Lung (tissue), 12 donors: ENCODE results near the gene MAP2K5. TPM values are rescaled to one million over a fixed set of nuclear protein-coding genes. Genes with fewer than 3 reads are reported as not detected.

Experiments
- ATAC-seq: fragments of 200-7000 bp; cut with Tn5 transposase; one replicate; pipeline ENCODE4 v1.9.1; 2020; ENCODE audit warnings: moderate number of reproducible peaks; ENCODE audit not compliant: insufficient read depth, low FRiP score
- DNase-seq, 3 donors: peaks; one replicate each; pipeline ENCODE4 v3.0.0-alpha.2; 2013 to 2017
- H3K27ac ChIP-seq, 2 donors: one replicate each; pipeline ENCODE4 v1.5.1; 2013; ENCODE audit warnings: mild to moderate bottlenecking in 2 of 2, moderate library complexity in 2 of 2, control low read depth in 1 of 2, inconsistent platforms in 1 of 2, low read depth in 1 of 2, low read length in 1 of 2
- H3K27me3 ChIP-seq, 3 donors: one replicate each; pipeline ENCODE4 v1.5.1; 2013; ENCODE audit warnings: low read length in 2 of 3; ENCODE audit not compliant: control insufficient read depth in 3 of 3, insufficient read depth in 3 of 3
- H3K36me3 ChIP-seq, 4 donors: one replicate each; pipeline ENCODE4 v1.5.1; 2013; ENCODE audit warnings: low read length in 4 of 4, mild to moderate bottlenecking in 1 of 4, moderate library complexity in 1 of 4; ENCODE audit not compliant: control insufficient read depth in 4 of 4, insufficient read depth in 4 of 4
- H3K4me1 ChIP-seq, 5 donors: one replicate each; pipeline ENCODE4 v1.5.1; 2013; ENCODE audit warnings: low read length in 5 of 5, mild to moderate bottlenecking in 2 of 5, moderate library complexity in 1 of 5; ENCODE audit not compliant: control insufficient read depth in 5 of 5, insufficient read depth in 5 of 5
- H3K4me3 ChIP-seq: one replicate; pipeline ENCODE4 v1.5.1; 2013; ENCODE audit warnings: mild to moderate bottlenecking, control low read depth, moderate library complexity
- H3K9ac ChIP-seq, 2 donors: one replicate each; pipeline ENCODE4 v1.5.1; 2013; ENCODE audit warnings: low read length in 2 of 2, control low read depth in 1 of 2; ENCODE audit not compliant: insufficient read depth in 1 of 2
- H3K9me3 ChIP-seq, 4 donors: one replicate each; pipeline ENCODE4 v1.5.1; 2013; ENCODE audit warnings: low read length in 3 of 4, mild to moderate bottlenecking in 1 of 4, moderate library complexity in 1 of 4; ENCODE audit not compliant: control insufficient read depth in 4 of 4, insufficient read depth in 3 of 4
- CTCF ChIP-seq: IDR thresholded peaks from 2 replicates; pipeline ENCODE4 v1.5.1; 2012; ENCODE audit warnings: mild to moderate bottlenecking; ENCODE audit errors: control extremely low read depth, extremely low read depth
- WGBS, 2 donors: extraction: QIAGEN DNeasy Blood & Tissue Kit; methylation state at CpG; one replicate each; pipeline ENCODE4 v1.1.7; 2013; 5-methylcytosine and 5-hydroxymethylcytosine counted together
- polyA plus RNA-seq, 2 donors: library from polyadenylated mRNA; stranded (reverse); fragments of 200-250 nt; gene quantifications; one replicate each; pipeline ENCODE4 v1.2.1, GENCODE V29; 2013
- total RNA-seq, 2 donors: library from RNA; depleted of rRNA in 1 of 2; stranded (reverse); fragments of >200 nt in 1 of 2; gene quantifications; one replicate each; pipeline ENCODE4 v1.2.1, GENCODE V29; 2014 to 2021
- donor health status: control.
- donor health status: control.
- donor health status: Bipolar disorder and iron deficiency.
- donor health status: healthy.
- donor health status: DM: yes; HTN: yes; CAD: no.

Gene MAP2K5
- total and polyA plus RNA-seq, 4 donors: 6.3 to 19.1 (median 12.4) TPM

- no peak for DNase-seq
- Histone ChIP-seq H3K9ac (no peak overlapping the region), H3K4me1 (peaks cover 0 to 5% (median 0%) of the 10 kb centered on the region in 5 donors), H3K27ac (peak overlapping the region in 1 of 2 donors; percentile 1), H3K36me3 (no peaks in the 10 kb centered on the region), H3K9me3 (no peaks in the 10 kb centered on the region), H3K27me3 (peaks cover 0 to 22% (median 17%) of the 10 kb centered on the region in 3 donors), H3K4me3 (no peak overlapping the region)
- no peak for TF ChIP-seq CTCF
- WGBS, 2 donors: 53 to 61% methylated on average over 13 of the region's 13 CpGs
- no peak for ATAC-seq
These were observed 40.6 kb upstream of the MAP2K5 start for GRCh38 chr15:67501836-67502461.

- TF ChIP-seq CTCF: no peak
- Histone ChIP-seq H3K27me3 (peaks cover 0 to 19% (median 14%) of the 10 kb centered on the region in 3 donors), H3K9me3 (no peaks in the 10 kb centered on the region), H3K27ac (no peak overlapping the region), H3K9ac (no peak overlapping the region), H3K4me1 (peaks cover 0 to 5% (median 0%) of the 10 kb centered on the region in 5 donors), H3K36me3 (no peaks in the 10 kb centered on the region), H3K4me3 (no peak overlapping the region)
- WGBS, 2 donors: 94% methylated on average over 6 of the region's 6 CpGs
- ATAC-seq (no peak), DNase-seq (no peak)
These were observed 38.4 kb upstream of the MAP2K5 start for GRCh38 chr15:67504056-67504455.

- ATAC-seq: no peak
- no peak for TF ChIP-seq CTCF
- no peaks in the 10 kb centered on the region for H3K9me3 ChIP-seq
- no peaks in the 10 kb centered on the region for H3K36me3 ChIP-seq
- H3K27me3 ChIP-seq: peaks cover 0 to 17% (median 12%) of the 10 kb centered on the region in 3 donors
- H3K4me1 ChIP-seq: peaks cover 0 to 5% (median 0%) of the 10 kb centered on the region in 5 donors
- H3K27ac ChIP-seq: no peak overlapping the region
- DNase-seq: no peak
- 77 to 81% methylated on average over 5 of the region's 5 CpGs for WGBS, 2 donors
- H3K4me3 ChIP-seq: no peak overlapping the region
- no peak overlapping the region for H3K9ac ChIP-seq
These were observed 37.7 kb upstream of the MAP2K5 start for GRCh38 chr15:67504796-67505195.
